NCI-H526 treated with DMSO at 0.1 percent for 48 hours (cell line): ENCODE data around the gene HES7.
"Not testable (repeated sequence)": the region's sequence is repeated elsewhere in the genome, so short reads cannot be mapped to it uniquely, and the experiment has no call there.

ENCODE experiments used
- DNase-seq: peaks from one replicate; lab custom pipeline; 2025; lab: John Stamatoyannopoulos, UW

The HES7 gene

GRCh38 chr17:8100111-8100510, 23.8 kb downstream of the HES7 start:
- DNase-seq, result no peak

- no peak for DNase-seq
Measured at GRCh38 chr17:8096541-8096940, 27.4 kb downstream of the HES7 start.

- DNase-seq, result no peak
Measured at GRCh38 chr17:8095361-8095760, 28.5 kb downstream of the HES7 start.

- DNase-seq, result peak; percentile 73
Measured at GRCh38 chr17:8091033-8091687, 32.7 kb downstream of the HES7 start.

GRCh38 chr17:8089728-8090127, 34.2 kb downstream of the HES7 start:
- DNase-seq, result no peak

- DNase-seq, result no peak
Measured at GRCh38 chr17:8087952-8088230, 36.0 kb downstream of the HES7 start.

GRCh38 chr17:8087075-8087951, 36.6 kb downstream of the HES7 start, which contains the start of gene ALOX12B:
Gene ALOX12B (minus strand): TSS chr17:8087716. CDS start chr17:8087442, 274 bp downstream.
- no peak for DNase-seq

- DNase-seq, result no peak
Measured at GRCh38 chr17:8084250-8084649, 39.7 kb downstream of the HES7 start.

GRCh38 chr17:8082292-8082691, 41.6 kb downstream of the HES7 start:
- no peak for DNase-seq

GRCh38 chr17:8081876-8082275, 42.0 kb downstream of the HES7 start:
- DNase-seq, result no peak

- no peak for DNase-seq
Measured at GRCh38 chr17:8080799-8081219, 43.1 kb downstream of the HES7 start.

GRCh38 chr17:8080208-8080798, 43.6 kb downstream of the HES7 start:
- DNase-seq, result no peak

GRCh38 chr17:8079291-8080207, 44.4 kb downstream of the HES7 start:
- peak; percentile 59 for DNase-seq

GRCh38 chr17:8077939-8078338, 46.0 kb downstream of the HES7 start:
- DNase-seq, result not testable (repeated sequence)

GRCh38 chr17:8076502-8077266, 47.2 kb downstream of the HES7 start:
- DNase-seq, result no peak

- no peak for DNase-seq
Measured at GRCh38 chr17:8075574-8076342, 48.1 kb downstream of the HES7 start.

GRCh38 chr17:8075081-8075480, 48.8 kb downstream of the HES7 start:
- DNase-seq, result no peak

GRCh38 chr17:8074554-8074953, 49.4 kb downstream of the HES7 start:
- DNase-seq, result no peak

GRCh38 chr17:8073627-8074484, 50.0 kb downstream of the HES7 start:
- DNase-seq, result peak; percentile 35
